Heart left ventricle (tissue), 13 donors: ENCODE data around the gene PLPPR1.

ENCODE experiments used
- POLR2A ChIP-seq, 2 donors: fragments of 450-650 bp; IDR thresholded peaks; one replicate each; pipeline ENCODE4 v1.6.1; 2017; ENCODE audit warnings: antibody characterized with exemption in 2 of 2, mild to moderate bottlenecking in 2 of 2, moderate library complexity in 2 of 2
- TF ChIP-seq, protein P1 (sequence below), 12 donors: fragments of 200-600 bp; sonication (generic) in 4 of 12; IDR thresholded peaks; one replicate each; pipeline versions ENCODE4 v1.5.0 to v1.8.0; 2018 to 2022; ENCODE audit warnings: antibody characterized with exemption in 12 of 12, mild to moderate bottlenecking in 5 of 12
- donor health status: ischemic (EF 13 %, LVEDD 7.1; RV severe dilation, severe dysfunction).
- donor health status: DM: no; HTN: yes; CAD: no.
- donor health status: DM: no; HTN: no; CAD: no.
- donor health status: ischemic (EF 25% LVEDD 6.9; RV normal size, moderate dysfunction).
- donor health status: ischemic (EF 25% LVEDD 5.7; RV mildly dilated, moderate dysfunction).
- donor health status: ischemic (EF 35%, LVEDD 5.7; RV mildly dilated, moderate dysfunction).
- donor health status: nonischemic (EF 11% LVEDD 7.7; RV severe dilation, severe dysfunction).
- donor health status: DM: yes; HTN: yes; CAD: no.
- donor health status: PGD.
- donor health status: ischemic (EF 29% LVEDD 5.4; RV normal size, mild dysfunction).
- donor health status: nonischemic (EF 23%, LVEDD 6.1; RV moderate dilation, normal function).

DNA sequence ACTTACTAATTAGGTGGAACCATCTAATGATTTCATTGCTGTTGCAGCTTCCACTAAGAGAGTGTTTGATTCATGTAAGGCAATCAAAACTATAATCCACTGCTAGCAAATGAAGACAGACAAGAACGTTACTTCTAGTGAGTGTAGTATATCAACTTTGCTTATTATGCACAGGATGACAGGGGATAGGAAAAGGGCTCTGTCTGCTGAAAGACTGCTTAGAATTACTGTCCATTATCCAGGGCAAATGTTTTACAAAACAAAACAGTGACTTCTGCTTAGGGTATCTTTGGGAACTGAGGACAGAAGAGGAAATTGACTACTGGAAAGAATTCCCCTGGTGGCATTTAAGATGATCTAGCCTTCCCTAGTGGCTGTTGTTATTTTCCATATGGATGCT is 40.2 kb downstream of the PLPPR1 start:
- TF ChIP-seq POLR2A (IDR thresholded peaks at IDR 0.05), result no peak
- TF ChIP-seq, protein P1, sequence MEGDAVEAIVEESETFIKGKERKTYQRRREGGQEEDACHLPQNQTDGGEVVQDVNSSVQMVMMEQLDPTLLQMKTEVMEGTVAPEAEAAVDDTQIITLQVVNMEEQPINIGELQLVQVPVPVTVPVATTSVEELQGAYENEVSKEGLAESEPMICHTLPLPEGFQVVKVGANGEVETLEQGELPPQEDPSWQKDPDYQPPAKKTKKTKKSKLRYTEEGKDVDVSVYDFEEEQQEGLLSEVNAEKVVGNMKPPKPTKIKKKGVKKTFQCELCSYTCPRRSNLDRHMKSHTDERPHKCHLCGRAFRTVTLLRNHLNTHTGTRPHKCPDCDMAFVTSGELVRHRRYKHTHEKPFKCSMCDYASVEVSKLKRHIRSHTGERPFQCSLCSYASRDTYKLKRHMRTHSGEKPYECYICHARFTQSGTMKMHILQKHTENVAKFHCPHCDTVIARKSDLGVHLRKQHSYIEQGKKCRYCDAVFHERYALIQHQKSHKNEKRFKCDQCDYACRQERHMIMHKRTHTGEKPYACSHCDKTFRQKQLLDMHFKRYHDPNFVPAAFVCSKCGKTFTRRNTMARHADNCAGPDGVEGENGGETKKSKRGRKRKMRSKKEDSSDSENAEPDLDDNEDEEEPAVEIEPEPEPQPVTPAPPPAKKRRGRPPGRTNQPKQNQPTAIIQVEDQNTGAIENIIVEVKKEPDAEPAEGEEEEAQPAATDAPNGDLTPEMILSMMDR (IDR thresholded peaks at IDR 0.05), result no peak
